Lung (tissue), 12 donors: ENCODE results near the gene ZBTB21. TPM values are rescaled to one million over a fixed set of nuclear protein-coding genes. Genes with fewer than 3 reads are reported as not detected.

ENCODE experiments used
- ATAC-seq: fragments of 200-7000 bp; cut with Tn5 transposase; one replicate; pipeline ENCODE4 v1.9.1; 2020; ENCODE audit warnings: moderate number of reproducible peaks; ENCODE audit not compliant: insufficient read depth, low FRiP score
- DNase-seq, 3 donors: peaks; one replicate each; pipeline ENCODE4 v3.0.0-alpha.2; 2013 to 2017
- H3K27ac ChIP-seq, 2 donors: one replicate each; pipeline ENCODE4 v1.5.1; 2013; ENCODE audit warnings: mild to moderate bottlenecking in 2 of 2, moderate library complexity in 2 of 2, control low read depth in 1 of 2, inconsistent platforms in 1 of 2, low read depth in 1 of 2, low read length in 1 of 2
- H3K27me3 ChIP-seq, 3 donors: one replicate each; pipeline ENCODE4 v1.5.1; 2013; ENCODE audit warnings: low read length in 2 of 3; ENCODE audit not compliant: control insufficient read depth in 3 of 3, insufficient read depth in 3 of 3
- H3K36me3 ChIP-seq, 4 donors: one replicate each; pipeline ENCODE4 v1.5.1; 2013; ENCODE audit warnings: low read length in 4 of 4, mild to moderate bottlenecking in 1 of 4, moderate library complexity in 1 of 4; ENCODE audit not compliant: control insufficient read depth in 4 of 4, insufficient read depth in 4 of 4
- H3K4me1 ChIP-seq, 5 donors: one replicate each; pipeline ENCODE4 v1.5.1; 2013; ENCODE audit warnings: low read length in 5 of 5, mild to moderate bottlenecking in 2 of 5, moderate library complexity in 1 of 5; ENCODE audit not compliant: control insufficient read depth in 5 of 5, insufficient read depth in 5 of 5
- H3K4me3 ChIP-seq: one replicate; pipeline ENCODE4 v1.5.1; 2013; ENCODE audit warnings: mild to moderate bottlenecking, control low read depth, moderate library complexity
- H3K9ac ChIP-seq, 2 donors: one replicate each; pipeline ENCODE4 v1.5.1; 2013; ENCODE audit warnings: low read length in 2 of 2, control low read depth in 1 of 2; ENCODE audit not compliant: insufficient read depth in 1 of 2
- H3K9me3 ChIP-seq, 4 donors: one replicate each; pipeline ENCODE4 v1.5.1; 2013; ENCODE audit warnings: low read length in 3 of 4, mild to moderate bottlenecking in 1 of 4, moderate library complexity in 1 of 4; ENCODE audit not compliant: control insufficient read depth in 4 of 4, insufficient read depth in 3 of 4
- WGBS, 2 donors: extraction: QIAGEN DNeasy Blood & Tissue Kit; methylation state at CpG; one replicate each; pipeline ENCODE4 v1.1.7; 2013; 5-methylcytosine and 5-hydroxymethylcytosine counted together
- polyA plus RNA-seq, 2 donors: library from polyadenylated mRNA; stranded (reverse); fragments of 200-250 nt; gene quantifications; one replicate each; pipeline ENCODE4 v1.2.1, GENCODE V29; 2013
- total RNA-seq, 2 donors: library from RNA; depleted of rRNA in 1 of 2; stranded (reverse); fragments of >200 nt in 1 of 2; gene quantifications; one replicate each; pipeline ENCODE4 v1.2.1, GENCODE V29; 2014 to 2021
- TF ChIP-seq, protein P1 (sequence below): IDR thresholded peaks from 2 replicates; pipeline ENCODE4 v1.5.1; 2012; ENCODE audit warnings: mild to moderate bottlenecking; ENCODE audit errors: control extremely low read depth, extremely low read depth
- donor health status: control.
- donor health status: control.
- donor health status: Bipolar disorder and iron deficiency.
- donor health status: healthy.
- donor health status: DM: yes; HTN: yes; CAD: no.

The ZBTB21 gene
- total and polyA plus RNA-seq, 4 donors = 3.2 to 15.4 (median 7.5) TPM

GRCh38 chr21:41979751-41980369 is 30.3 kb downstream of the ZBTB21 start:
- Histone ChIP-seq H3K4me1 (peaks cover 0 to 3% (median 0%) of the 10 kb centered on the region in 5 donors), H3K9me3 (peaks cover 0 to 4% (median 0%) of the 10 kb centered on the region in 4 donors), H3K36me3 (no peaks in the 10 kb centered on the region), H3K27me3 (no peaks in the 10 kb centered on the region), H3K27ac (no peak overlapping the region), H3K9ac (no peak overlapping the region), H3K4me3 (no peak overlapping the region)
- TF ChIP-seq, protein P1, sequence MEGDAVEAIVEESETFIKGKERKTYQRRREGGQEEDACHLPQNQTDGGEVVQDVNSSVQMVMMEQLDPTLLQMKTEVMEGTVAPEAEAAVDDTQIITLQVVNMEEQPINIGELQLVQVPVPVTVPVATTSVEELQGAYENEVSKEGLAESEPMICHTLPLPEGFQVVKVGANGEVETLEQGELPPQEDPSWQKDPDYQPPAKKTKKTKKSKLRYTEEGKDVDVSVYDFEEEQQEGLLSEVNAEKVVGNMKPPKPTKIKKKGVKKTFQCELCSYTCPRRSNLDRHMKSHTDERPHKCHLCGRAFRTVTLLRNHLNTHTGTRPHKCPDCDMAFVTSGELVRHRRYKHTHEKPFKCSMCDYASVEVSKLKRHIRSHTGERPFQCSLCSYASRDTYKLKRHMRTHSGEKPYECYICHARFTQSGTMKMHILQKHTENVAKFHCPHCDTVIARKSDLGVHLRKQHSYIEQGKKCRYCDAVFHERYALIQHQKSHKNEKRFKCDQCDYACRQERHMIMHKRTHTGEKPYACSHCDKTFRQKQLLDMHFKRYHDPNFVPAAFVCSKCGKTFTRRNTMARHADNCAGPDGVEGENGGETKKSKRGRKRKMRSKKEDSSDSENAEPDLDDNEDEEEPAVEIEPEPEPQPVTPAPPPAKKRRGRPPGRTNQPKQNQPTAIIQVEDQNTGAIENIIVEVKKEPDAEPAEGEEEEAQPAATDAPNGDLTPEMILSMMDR = no peak
- whole genome bisulfite sequencing, 2 donors = 85 to 91% methylated on average over 7 of the region's 7 CpGs
- DNase-seq (no peak), ATAC-seq (no peak)

GRCh38 chr21:41979335-41979734 is 30.8 kb downstream of the ZBTB21 start:
- Histone ChIP-seq H3K4me1 (peaks cover 0 to 3% (median 0%) of the 10 kb centered on the region in 5 donors), H3K4me3 (no peak overlapping the region), H3K27ac (no peak overlapping the region), H3K9me3 (peaks cover 0 to 4% (median 0%) of the 10 kb centered on the region in 4 donors), H3K27me3 (no peaks in the 10 kb centered on the region), H3K36me3 (no peaks in the 10 kb centered on the region), H3K9ac (no peak overlapping the region)
- DNase-seq = no peak
- 68 to 92% methylated on average over 4 of the region's 4 CpGs for WGBS, 2 donors
- TF ChIP-seq, protein P1 = no peak
- no peak for ATAC-seq

GRCh38 chr21:41977034-41977950 is 32.9 kb downstream of the ZBTB21 start:
- Histone ChIP-seq H3K27ac (no peak overlapping the region), H3K9me3 (peaks cover 0 to 4% (median 0%) of the 10 kb centered on the region in 4 donors), H3K9ac (no peak overlapping the region), H3K36me3 (no peaks in the 10 kb centered on the region), H3K4me3 (no peak overlapping the region), H3K4me1 (peaks cover 0 to 7% (median 0%) of the 10 kb centered on the region in 5 donors), H3K27me3 (no peaks in the 10 kb centered on the region)
- TF ChIP-seq, protein P1 = no peak
- DNase-seq (no peak), ATAC-seq (no peak)
- 91 to 93% methylated on average over 17 of the region's 17 CpGs for WGBS, 2 donors
